ENCODE results near the gene FRG1.
"Not testable (repeated sequence)": the region's sequence is repeated elsewhere in the genome, so short reads cannot be mapped to it uniquely, and the experiment has no call there.

Gene FRG1

DNA sequence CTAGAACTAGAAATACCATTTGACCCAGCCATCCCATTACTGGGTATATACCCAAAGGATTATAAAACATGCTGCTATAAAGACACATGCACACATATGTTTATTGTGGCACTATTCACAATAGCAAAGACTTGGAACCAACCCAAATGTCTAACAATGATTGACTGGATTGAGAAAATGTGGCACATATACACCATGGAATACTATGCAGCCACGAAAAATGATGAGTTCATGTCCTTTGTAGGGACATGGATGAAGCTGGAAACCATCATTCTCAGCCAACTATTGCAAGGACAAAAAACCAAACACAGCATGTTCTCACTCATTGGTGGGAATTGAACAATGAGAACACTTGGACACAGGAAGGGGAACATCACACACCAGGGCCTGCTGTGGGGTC is 28.6 kb downstream of the FRG1 start:
- not testable (repeated sequence) for H3K4me3 ChIP-seq (ENCODE audit: low read length)

DNA sequence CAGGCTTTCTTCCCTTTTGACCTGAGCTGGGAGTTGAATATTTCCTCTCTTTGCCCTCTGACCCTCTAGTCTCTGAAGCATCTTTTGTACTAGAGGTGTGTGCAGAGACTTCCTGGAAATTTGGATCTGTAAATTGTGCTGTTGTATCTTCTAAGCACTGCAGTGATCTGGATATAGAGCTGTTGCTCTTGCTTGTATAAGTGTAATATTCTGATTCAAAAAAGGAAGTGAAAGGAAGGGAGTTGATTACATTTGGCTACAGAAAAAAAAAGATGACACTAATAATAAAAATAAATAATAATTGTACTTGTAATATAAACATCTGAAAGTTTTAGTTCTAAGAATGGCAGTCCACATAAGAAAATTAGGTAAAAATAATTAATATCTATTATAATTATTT is 33.0 kb downstream of the FRG1 start:
- Histone ChIP-seq H3K9me3 (ENCODE audit: low read length) (no peaks in the 10 kb centered on the region), H3K27me3 (ENCODE audit: insufficient read depth, low read length) (no peaks in the 10 kb centered on the region), H2AFZ (ENCODE audit: low read depth, low read length) (no peak overlapping the region), H3K4me1 (ENCODE audit: insufficient read depth, low read length) (peaks cover 21% of the 10 kb centered on the region), H3K4me3 (ENCODE audit: low read length) (no peak overlapping the region), H3K36me3 (ENCODE audit: insufficient read depth, low read length) (no peaks in the 10 kb centered on the region)

More for the DNA sequence above, 28.6 kb downstream of the FRG1 start:
- not testable (repeated sequence) for H3K9me3 ChIP-seq (ENCODE audit: low read length); H3K27me3 ChIP-seq (ENCODE audit: insufficient read depth, low read length); H2AFZ ChIP-seq (ENCODE audit: low read depth, low read length); H3K36me3 ChIP-seq (ENCODE audit: insufficient read depth, low read length)
- peaks cover 21% of the 10 kb centered on the region for H3K4me1 ChIP-seq (ENCODE audit: insufficient read depth, low read length)

DNA sequence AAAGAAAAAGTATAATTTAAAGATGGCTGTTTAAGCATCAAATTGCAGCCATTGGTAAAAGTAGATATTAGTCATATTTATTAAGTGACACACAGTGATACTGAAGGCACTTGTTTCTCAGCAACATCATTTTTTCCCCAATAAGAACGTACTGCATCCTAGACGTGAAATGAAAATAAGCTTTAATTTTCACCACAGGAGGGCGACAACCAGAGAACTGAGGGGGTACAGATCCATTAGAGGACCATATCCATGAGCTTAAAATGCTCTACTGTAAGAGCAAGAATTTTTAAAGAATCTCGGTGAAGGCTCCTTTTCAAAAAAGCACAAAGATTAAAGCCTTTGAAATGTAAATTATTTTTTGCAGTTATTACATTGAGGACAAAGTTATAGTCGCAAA is 33.4 kb downstream of the FRG1 start:
- Histone ChIP-seq H3K9me3 (ENCODE audit: low read length) (no peaks in the 10 kb centered on the region), H2AFZ (ENCODE audit: low read depth, low read length) (no peak overlapping the region), H3K36me3 (ENCODE audit: insufficient read depth, low read length) (no peaks in the 10 kb centered on the region), H3K27me3 (ENCODE audit: insufficient read depth, low read length) (no peaks in the 10 kb centered on the region), H3K4me1 (ENCODE audit: insufficient read depth, low read length) (peaks cover 21% of the 10 kb centered on the region), H3K4me3 (ENCODE audit: low read length) (no peak overlapping the region)

DNA sequence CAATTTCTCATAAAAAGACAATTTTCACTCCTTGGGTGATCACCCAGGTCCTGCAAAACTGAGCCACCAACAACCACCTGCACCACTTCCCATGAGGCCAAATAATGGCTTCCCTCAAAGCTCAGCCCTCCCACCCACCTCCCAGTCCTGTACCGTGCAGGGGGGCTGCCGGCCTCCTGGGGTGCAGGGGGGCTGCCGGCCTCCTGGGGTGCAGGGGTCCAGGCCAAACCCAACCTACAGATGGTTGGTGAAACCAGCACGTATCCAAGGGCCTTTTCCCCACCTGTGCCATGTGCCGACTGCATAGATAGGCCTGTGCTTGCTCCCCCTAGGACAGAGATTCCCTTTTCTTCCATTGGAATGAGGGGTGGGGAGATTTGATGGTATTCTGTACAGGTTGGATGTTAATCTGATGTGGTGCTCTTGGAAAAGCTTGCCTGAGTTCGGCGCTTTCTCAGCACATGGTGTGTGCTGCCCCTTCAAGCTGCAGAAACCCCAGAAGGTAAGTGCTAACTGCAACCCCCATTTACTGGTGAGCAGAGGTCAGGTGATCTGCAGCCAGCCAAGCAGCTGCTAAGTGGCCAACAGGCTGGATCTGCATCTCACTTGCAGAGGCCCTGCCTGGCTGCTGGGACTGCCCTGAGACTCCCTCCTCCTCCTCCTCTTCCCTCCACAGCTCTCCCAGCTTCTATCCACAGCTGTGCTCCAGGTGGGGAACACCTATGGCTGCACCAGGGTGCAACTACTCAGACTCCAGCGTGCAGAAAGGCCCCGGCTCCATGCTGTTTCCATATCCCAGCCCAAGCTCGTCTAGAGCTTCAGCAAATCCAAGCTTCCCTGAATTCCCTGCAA is 38.8 kb downstream of the FRG1 start:
- H3K9me3 ChIP-seq (ENCODE audit: low read length): no peaks in the 10 kb centered on the region
- no peaks in the 10 kb centered on the region for H3K36me3 ChIP-seq (ENCODE audit: insufficient read depth, low read length)
- peaks cover 3% of the 10 kb centered on the region for H3K27me3 ChIP-seq (ENCODE audit: insufficient read depth, low read length)
- no peaks in the 10 kb centered on the region for H3K4me1 ChIP-seq (ENCODE audit: insufficient read depth, low read length)
- no peak overlapping the region for H3K4me3 ChIP-seq (ENCODE audit: low read length)
- no peak overlapping the region for H2AFZ ChIP-seq (ENCODE audit: low read depth, low read length)

DNA sequence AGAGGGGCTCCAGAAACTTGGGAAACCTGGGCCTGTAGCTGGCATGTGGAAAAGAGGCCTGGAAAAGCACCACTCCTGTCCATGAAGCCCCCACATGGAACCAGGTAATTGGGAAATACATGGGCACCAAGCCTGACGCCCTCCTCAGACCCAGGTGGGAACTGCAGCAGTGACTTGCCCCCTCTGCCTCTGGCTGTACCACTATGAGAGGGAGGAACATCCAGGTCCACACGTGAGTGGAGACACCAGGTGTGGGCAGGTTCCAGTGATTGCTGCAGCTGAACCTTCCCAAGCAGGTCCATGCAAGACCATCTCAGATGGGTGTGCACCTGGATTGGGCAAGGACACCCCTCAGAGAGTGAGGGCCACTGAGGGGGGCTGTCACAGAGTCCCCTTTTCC is 39.6 kb downstream of the FRG1 start:
- H3K9me3 ChIP-seq (ENCODE audit: low read length); H2AFZ ChIP-seq (ENCODE audit: low read depth, low read length); H3K4me3 ChIP-seq (ENCODE audit: low read length); H3K27me3 ChIP-seq (ENCODE audit: insufficient read depth, low read length); H3K4me1 ChIP-seq (ENCODE audit: insufficient read depth, low read length); H3K36me3 ChIP-seq (ENCODE audit: insufficient read depth, low read length): not testable (repeated sequence)

DNA sequence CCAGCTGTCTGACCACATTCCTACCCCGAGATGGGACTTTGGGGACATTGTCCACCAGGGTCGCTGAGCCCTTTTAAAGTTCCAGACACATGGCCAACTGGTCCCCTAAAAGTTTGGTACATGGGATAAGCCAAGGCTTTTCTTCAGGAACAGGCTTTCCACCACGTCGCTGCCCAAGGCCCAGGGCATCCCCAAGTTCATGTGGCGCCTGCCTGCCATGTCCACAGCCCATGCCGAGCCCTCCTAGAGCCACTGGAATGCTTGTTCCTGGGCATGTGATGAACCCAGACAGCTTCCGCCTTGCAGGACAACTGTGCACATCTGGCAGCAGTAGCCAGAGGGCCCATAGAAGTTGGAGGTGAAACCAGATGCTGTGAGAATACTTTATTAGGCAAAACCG is 41.3 kb downstream of the FRG1 start:
- Histone ChIP-seq H3K9me3 (ENCODE audit: low read length) (no peaks in the 10 kb centered on the region), H3K36me3 (ENCODE audit: insufficient read depth, low read length) (no peaks in the 10 kb centered on the region), H3K27me3 (ENCODE audit: insufficient read depth, low read length) (peaks cover 3% of the 10 kb centered on the region), H3K4me1 (ENCODE audit: insufficient read depth, low read length) (no peaks in the 10 kb centered on the region), H2AFZ (ENCODE audit: low read depth, low read length) (no peak overlapping the region), H3K4me3 (ENCODE audit: low read length) (no peak overlapping the region)

DNA sequence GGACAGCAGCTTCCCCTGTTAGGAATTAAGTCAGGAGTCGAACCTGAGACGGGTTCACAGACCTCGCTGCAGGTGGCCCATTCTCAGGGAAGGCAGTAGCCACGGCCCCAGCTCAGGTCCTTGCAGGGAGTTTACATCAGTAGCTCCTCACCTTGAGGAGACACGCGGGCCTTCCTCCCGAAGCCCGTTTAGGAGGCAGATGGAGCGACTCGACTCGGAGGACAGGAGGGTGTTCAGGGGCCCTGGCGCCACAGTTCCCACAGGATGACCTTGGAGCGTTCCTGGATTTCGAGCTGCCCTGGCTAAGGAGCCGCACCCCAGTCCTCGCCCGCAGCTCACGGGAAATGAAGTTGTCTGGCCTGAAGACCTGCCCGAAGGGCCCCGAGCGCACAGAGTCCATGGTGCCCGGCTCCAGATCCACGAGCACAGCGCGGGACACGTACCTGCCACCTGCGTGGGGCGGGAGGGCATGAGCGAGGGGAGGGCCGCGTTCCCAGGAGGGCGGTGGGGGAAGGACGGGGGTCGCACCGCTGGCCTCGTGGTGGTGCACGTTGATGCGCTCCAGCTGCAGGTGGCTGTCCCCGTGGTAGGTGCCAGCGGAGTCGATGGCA is 43.3 kb downstream of the FRG1 start:
- H2AFZ ChIP-seq (ENCODE audit: low read depth, low read length); H3K36me3 ChIP-seq (ENCODE audit: insufficient read depth, low read length); H3K4me3 ChIP-seq (ENCODE audit: low read length); H3K4me1 ChIP-seq (ENCODE audit: insufficient read depth, low read length); H3K9me3 ChIP-seq (ENCODE audit: low read length); H3K27me3 ChIP-seq (ENCODE audit: insufficient read depth, low read length): not testable (repeated sequence)

DNA sequence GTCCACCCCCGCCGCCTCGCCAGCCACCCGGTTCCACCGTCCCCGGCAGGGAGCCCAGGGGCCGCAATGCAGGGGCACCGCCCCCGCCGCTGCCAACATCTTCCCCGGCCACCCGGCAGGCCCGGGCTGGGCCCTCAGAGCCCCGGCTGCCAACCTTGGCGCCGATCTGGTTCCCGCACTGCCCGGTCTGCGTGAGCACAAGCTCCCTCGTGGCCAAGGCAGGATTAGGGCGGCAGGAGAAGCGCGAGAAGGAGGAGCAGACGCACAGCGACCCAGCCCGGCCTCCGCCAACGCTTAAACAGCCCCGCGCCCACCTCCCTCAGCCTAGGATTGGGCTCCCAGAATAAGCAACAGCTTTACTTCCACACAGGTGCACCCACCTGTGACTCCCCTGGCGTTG is 44.0 kb downstream of the FRG1 start:
- not testable (repeated sequence) for H2AFZ ChIP-seq (ENCODE audit: low read depth, low read length); H3K4me3 ChIP-seq (ENCODE audit: low read length); H3K27me3 ChIP-seq (ENCODE audit: insufficient read depth, low read length); H3K36me3 ChIP-seq (ENCODE audit: insufficient read depth, low read length); H3K9me3 ChIP-seq (ENCODE audit: low read length); H3K4me1 ChIP-seq (ENCODE audit: insufficient read depth, low read length)

DNA sequence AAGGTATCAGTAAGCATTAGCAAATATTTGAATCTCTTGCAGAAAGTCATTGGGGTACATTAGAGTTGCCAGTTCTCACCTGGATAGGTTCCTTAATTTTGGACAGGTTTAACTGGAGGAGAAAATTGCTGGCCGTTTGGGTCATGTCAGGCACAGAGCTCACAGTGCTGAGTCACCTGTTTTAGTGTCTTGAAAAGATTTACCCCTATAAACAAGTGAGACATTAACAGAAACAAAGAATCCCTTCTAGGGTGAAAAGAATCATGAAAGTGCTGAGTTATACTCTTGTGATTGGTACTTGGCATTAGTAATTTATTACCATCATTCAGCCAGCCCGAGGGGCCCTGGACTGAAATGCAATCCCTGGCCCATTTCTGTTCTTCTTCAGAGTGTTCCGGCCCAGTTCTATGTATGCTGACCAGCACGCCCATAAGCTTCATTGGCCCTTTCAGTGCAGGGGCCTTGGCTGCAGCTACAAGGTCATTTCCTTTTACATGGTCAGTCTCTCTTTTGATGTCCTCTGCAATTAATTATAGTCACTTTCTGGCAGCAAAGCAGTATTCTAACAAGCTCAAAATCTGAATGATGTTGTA is 45.1 kb downstream of the FRG1 start:
- not testable (repeated sequence) for H3K4me1 ChIP-seq (ENCODE audit: insufficient read depth, low read length); H2AFZ ChIP-seq (ENCODE audit: low read depth, low read length); H3K36me3 ChIP-seq (ENCODE audit: insufficient read depth, low read length); H3K4me3 ChIP-seq (ENCODE audit: low read length); H3K27me3 ChIP-seq (ENCODE audit: insufficient read depth, low read length); H3K9me3 ChIP-seq (ENCODE audit: low read length)

DNA sequence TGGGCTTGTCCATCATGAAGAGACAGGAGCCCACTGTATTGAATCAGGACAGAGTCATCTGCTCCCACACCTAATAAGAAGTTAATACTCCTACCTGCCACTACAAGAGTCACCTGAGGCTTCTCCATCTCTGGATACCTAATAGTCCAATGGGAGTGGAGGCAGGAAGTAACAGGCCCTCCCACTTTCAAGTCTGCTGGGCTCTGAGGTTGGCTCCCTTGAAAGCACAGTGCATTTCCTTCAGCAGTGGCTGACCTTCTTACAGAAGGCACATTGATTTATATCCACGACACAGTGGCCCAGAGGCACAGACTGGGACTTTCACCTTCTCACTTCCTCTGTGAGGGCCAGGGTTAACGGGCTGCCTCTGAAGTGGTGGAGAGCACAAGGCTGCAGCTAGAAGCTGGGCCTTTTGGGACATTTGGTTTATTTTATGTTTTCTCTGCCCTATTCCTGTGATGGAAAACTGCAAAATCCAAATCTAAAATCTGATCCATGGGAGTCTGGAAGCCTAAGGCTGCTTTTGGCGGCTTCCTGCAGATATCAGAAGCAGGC is 48.3 kb downstream of the FRG1 start:
- Histone ChIP-seq H3K4me1 (ENCODE audit: insufficient read depth, low read length) (no peaks in the 10 kb centered on the region), H3K27me3 (ENCODE audit: insufficient read depth, low read length) (peaks cover 3% of the 10 kb centered on the region), H3K36me3 (ENCODE audit: insufficient read depth, low read length) (no peaks in the 10 kb centered on the region), H3K4me3 (ENCODE audit: low read length) (no peak overlapping the region), H2AFZ (ENCODE audit: low read depth, low read length) (no peak overlapping the region), H3K9me3 (ENCODE audit: low read length) (no peaks in the 10 kb centered on the region)

DNA sequence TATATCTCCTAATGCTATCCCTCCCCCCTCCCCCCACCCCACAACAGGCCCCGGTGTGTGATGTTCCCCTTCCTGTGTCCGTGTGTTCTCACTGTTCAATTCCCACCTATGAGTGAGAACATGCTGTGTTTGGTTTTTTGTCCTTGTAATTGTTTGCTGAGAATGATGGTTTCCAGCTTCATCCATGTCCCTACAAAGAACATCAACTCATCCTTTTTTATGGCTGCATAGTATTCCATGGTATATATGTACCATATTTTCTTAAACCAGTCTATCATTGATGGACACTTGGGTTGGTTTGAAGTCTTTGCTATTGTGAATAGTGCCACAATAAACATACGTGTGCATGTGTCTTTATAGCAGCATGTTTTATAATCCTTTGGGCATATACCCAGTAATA is 49.3 kb downstream of the FRG1 start:
- H2AFZ ChIP-seq (ENCODE audit: low read depth, low read length); H3K27me3 ChIP-seq (ENCODE audit: insufficient read depth, low read length); H3K36me3 ChIP-seq (ENCODE audit: insufficient read depth, low read length); H3K4me3 ChIP-seq (ENCODE audit: low read length); H3K4me1 ChIP-seq (ENCODE audit: insufficient read depth, low read length); H3K9me3 ChIP-seq (ENCODE audit: low read length): not testable (repeated sequence)
